ENCODE measurements around the gene WFIKKN1.

WFIKKN1 gene

DNA sequence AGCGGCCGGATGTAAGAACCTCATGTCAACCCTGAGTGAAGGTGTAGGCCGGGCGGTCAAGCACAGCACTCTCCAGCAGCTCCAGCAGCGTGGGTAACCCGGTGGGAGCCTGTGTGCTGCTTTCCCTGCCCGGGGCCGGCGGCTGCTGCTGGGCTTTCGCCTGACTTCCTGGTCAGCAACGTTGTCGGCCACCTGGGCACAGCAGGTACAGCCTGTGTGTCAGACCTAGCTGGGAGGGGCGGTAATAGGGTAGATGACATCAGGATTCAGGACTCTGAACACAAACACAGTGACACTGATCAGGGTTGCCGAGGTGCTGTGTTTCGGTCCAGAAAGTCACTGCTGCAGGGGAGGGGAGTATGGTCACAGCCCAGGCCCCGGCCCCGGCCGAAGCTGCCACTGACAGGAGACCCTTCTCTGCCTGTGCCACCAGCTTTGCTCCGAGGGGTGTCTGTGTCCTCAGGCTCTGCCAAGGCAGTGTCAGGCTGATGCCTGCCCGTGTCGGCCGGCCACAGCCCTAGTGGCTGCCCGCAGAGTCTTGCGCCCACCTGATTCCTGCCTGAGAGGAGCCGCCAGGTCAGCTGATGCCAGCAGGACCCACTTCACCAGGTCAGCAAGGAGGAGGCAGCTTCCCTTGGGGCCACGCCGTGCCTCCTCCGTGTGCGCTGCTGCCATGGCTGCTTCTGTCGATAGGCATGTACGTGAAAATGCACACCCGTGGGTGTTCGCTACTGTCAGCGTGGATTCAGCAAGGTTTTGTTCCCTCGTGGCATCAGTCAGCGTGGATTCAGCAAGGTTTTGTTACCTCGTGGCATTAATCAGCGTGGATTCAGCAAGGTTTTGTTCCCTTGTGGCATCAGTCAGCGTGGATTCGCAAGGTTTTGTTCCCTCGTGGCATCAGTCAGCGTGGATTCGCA lies 31.7 kb upstream of the WFIKKN1 start:
- Histone ChIP-seq H4K20me1 (ENCODE audit: control insufficient read depth, insufficient read depth, low read depth, low read length) (no peaks in the 10 kb centered on the region), H3K36me3 (ENCODE audit: control insufficient read depth, low read length) (peaks cover 4% of the 10 kb centered on the region), H3K27me3 (ENCODE audit: control insufficient read depth, low read length) (no peaks in the 10 kb centered on the region), H3K9me3 (ENCODE audit: control insufficient read depth, insufficient read depth, low read length) (no peaks in the 10 kb centered on the region; the same call in 1 of the 2 replicates), H3K9me2 (replicated peaks; ENCODE audit: control insufficient read depth, low read length) (no peaks in the 10 kb centered on the region), H3K4me2 (ENCODE audit: low read length) (no peak overlapping the region), H3K79me2 (ENCODE audit: control insufficient read depth, low read length) (peaks cover 29% of the 10 kb centered on the region), H3K4me3 (ENCODE audit: low read length) (no peak overlapping the region), H3F3A (ENCODE audit: control insufficient read depth, insufficient read depth) (no peaks in the 10 kb centered on the region), H3K27ac (ENCODE audit: low read depth, low read length) (no peak overlapping the region), H3K4me1 (ENCODE audit: control insufficient read depth, low read length) (no peaks in the 10 kb centered on the region; the same call in 1 of the 2 replicates)
- TF ChIP-seq EZH2phosphoT487 (IDR thresholded peaks at IDR 0.05; ENCODE audit: borderline replicate concordance, low read length) = no peak
- TF ChIP-seq, protein P1, sequence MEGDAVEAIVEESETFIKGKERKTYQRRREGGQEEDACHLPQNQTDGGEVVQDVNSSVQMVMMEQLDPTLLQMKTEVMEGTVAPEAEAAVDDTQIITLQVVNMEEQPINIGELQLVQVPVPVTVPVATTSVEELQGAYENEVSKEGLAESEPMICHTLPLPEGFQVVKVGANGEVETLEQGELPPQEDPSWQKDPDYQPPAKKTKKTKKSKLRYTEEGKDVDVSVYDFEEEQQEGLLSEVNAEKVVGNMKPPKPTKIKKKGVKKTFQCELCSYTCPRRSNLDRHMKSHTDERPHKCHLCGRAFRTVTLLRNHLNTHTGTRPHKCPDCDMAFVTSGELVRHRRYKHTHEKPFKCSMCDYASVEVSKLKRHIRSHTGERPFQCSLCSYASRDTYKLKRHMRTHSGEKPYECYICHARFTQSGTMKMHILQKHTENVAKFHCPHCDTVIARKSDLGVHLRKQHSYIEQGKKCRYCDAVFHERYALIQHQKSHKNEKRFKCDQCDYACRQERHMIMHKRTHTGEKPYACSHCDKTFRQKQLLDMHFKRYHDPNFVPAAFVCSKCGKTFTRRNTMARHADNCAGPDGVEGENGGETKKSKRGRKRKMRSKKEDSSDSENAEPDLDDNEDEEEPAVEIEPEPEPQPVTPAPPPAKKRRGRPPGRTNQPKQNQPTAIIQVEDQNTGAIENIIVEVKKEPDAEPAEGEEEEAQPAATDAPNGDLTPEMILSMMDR (IDR thresholded peaks at IDR 0.05; ENCODE audit: low read depth, low read length, poor library complexity, severe bottlenecking) = no peak

- TF ChIP-seq, protein P1 (IDR thresholded peaks at IDR 0.05; ENCODE audit: low read depth, low read length, poor library complexity, severe bottlenecking) = no peak
- no peak for TF ChIP-seq EZH2phosphoT487 (IDR thresholded peaks at IDR 0.05; ENCODE audit: borderline replicate concordance, low read length)
- Histone ChIP-seq H3K4me3 (ENCODE audit: low read length) (no peak overlapping the region), H3K36me3 (ENCODE audit: control insufficient read depth, low read length) (peaks cover 4% of the 10 kb centered on the region), H3F3A (ENCODE audit: control insufficient read depth, insufficient read depth) (no peaks in the 10 kb centered on the region), H3K27ac (ENCODE audit: low read depth, low read length) (no peak overlapping the region), H3K4me1 (ENCODE audit: control insufficient read depth, low read length) (no peaks in the 10 kb centered on the region), H3K79me2 (ENCODE audit: control insufficient read depth, low read length) (peaks cover 25% of the 10 kb centered on the region), H4K20me1 (ENCODE audit: control insufficient read depth, insufficient read depth, low read depth, low read length) (no peaks in the 10 kb centered on the region), H3K9me2 (replicated peaks; ENCODE audit: control insufficient read depth, low read length) (no peaks in the 10 kb centered on the region), H3K9me3 (ENCODE audit: control insufficient read depth, insufficient read depth, low read length) (peaks cover 3% of the 10 kb centered on the region; the same call in 1 of the 2 replicates), H3K4me2 (ENCODE audit: low read length) (no peak overlapping the region), H3K27me3 (ENCODE audit: control insufficient read depth, low read length) (no peaks in the 10 kb centered on the region)
Observed at GRCh38 chr16:600781-601180, 30.0 kb upstream of the WFIKKN1 start.

DNA sequence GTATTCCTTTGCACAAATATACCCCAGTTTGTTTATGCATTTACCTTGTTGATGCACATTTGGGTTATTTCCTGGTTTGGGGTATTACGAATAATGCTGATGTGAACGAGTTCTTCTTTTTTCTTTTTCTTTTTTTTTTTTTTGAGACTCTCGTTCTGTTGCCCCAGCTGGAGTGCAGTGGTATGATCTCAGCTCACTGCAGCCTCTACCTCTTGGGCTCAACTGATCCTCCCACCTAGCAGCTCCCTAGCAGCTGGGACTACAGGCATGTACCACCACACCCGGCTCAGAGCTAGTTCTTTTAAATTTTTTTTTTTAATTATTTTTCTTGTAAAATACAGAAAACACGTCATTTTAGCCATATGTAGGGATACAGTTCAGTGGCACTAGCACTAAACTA lies 26.9 kb upstream of the WFIKKN1 start:
- Histone ChIP-seq H3K9me2 (replicated peaks; ENCODE audit: control insufficient read depth, low read length) (no peaks in the 10 kb centered on the region), H3K27me3 (ENCODE audit: control insufficient read depth, low read length) (no peaks in the 10 kb centered on the region), H4K20me1 (ENCODE audit: control insufficient read depth, insufficient read depth, low read depth, low read length) (no peaks in the 10 kb centered on the region), H3K27ac (ENCODE audit: low read depth, low read length) (no peak overlapping the region), H3K4me1 (ENCODE audit: control insufficient read depth, low read length) (no peaks in the 10 kb centered on the region), H3K9me3 (ENCODE audit: control insufficient read depth, insufficient read depth, low read length) (peaks cover 10% of the 10 kb centered on the region; the same call in 1 of the 2 replicates), H3K4me2 (ENCODE audit: low read length) (no peak overlapping the region), H3K36me3 (ENCODE audit: control insufficient read depth, low read length) (peaks cover 4% of the 10 kb centered on the region), H3F3A (ENCODE audit: control insufficient read depth, insufficient read depth) (no peaks in the 10 kb centered on the region), H3K4me3 (ENCODE audit: low read length) (no peak overlapping the region), H3K79me2 (ENCODE audit: control insufficient read depth, low read length) (peaks cover 17% of the 10 kb centered on the region)
- TF ChIP-seq, protein P1 (IDR thresholded peaks at IDR 0.05; ENCODE audit: low read depth, low read length, poor library complexity, severe bottlenecking) = no peak
- no peak for TF ChIP-seq EZH2phosphoT487 (IDR thresholded peaks at IDR 0.05; ENCODE audit: borderline replicate concordance, low read length)
